GM21825 (cell line): Measurements from ENCODE around the gene PHF3.
"Not testable (repeated sequence)": the region's sequence is repeated elsewhere in the genome, so short reads cannot be mapped to it uniquely, and the experiment has no call there.

Source experiments
- ATAC-seq: cut with Tn5 transposase; IDR thresholded peaks from one replicate; pipeline ENCODE4 v1.9.1; 2021; ENCODE audit warnings: mild to moderate bottlenecking, moderate library complexity; ENCODE audit not compliant: unreplicated experiment

Gene PHF3

DNA sequence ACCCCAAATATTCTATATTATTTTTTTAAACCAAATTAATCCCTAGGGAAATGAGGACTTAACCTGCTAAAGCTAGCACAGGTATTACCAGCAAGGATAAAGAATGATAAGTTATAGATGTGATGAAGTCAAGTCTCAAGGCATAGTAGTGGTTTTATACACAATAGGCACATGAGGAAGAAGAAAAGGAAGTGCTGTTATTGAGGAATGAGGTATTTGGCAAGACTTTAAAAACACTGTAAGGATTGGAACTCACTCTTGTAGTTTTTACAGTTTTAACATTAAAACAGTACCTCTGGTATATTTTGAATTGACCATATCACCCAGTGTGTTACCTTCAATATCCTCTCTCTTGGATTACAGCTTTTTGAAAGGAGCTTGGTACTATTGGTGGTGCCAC, 54.6 kb downstream of the PHF3 start:
- ATAC-seq = no peak

GRCh38 chr6:63705707-63706106, 70.1 kb downstream of the PHF3 start:
- ATAC-seq = no peak

GRCh38 chr6:63706630-63707029, 71.0 kb downstream of the PHF3 start:
- ATAC-seq = no peak

DNA sequence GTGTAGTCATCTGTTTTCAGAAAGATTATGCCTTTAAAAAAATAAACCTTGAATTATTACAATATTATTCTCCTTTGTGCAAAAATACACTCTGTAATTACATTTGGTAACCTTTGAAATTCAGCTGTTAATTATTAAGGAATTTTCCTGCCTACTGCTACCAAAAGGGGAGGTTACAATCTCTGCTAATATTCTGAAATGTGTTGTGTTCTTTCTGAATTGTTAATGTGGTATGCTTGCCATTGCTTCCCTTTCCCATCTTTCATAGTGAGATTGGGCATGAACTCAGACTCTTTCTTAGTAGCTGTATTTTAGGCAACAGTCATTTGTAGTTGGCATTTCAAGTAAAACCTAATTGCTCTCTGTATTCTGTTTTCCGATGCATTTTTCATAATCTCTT, 73.0 kb downstream of the PHF3 start:
- ATAC-seq = no peak

DNA sequence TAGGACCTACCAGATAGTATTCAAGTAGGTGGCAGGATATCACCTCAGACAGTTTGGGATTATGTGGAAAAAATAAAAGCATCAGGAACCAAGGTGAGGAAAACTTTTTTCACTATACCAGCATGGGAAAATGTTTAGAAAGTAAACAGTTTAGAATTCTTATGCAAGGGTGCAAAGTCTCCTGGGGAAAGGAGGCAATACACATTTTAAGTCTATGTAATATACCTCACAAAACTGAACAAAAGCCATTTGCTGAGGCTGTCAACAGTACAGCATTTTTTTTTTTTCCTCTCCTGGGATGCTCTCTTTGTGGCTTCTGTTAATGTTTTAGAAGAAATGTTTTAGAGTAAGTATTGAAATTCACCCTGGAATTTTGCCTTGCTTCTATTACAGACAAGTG, 73.5 kb downstream of the PHF3 start:
- no peak for ATAC-seq

DNA sequence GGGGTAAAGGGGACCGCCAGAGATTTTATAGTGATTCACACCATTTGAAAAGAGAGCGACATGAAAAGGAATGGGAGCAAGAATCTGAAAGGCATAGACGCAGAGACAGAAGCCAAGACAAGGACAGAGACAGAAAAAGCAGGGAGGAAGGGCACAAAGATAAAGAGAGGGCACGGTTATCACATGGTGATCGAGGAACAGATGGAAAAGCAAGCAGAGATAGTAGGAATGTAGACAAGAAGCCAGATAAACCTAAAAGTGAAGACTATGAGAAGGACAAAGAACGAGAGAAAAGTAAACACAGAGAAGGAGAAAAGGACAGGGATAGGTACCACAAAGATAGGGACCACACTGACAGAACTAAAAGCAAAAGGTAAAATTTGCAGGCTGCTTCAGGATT, 77.7 kb downstream of the PHF3 start:
- ATAC-seq = no peak

GRCh38 chr6:63714091-63714490, 78.5 kb downstream of the PHF3 start:
- no peak for ATAC-seq

DNA sequence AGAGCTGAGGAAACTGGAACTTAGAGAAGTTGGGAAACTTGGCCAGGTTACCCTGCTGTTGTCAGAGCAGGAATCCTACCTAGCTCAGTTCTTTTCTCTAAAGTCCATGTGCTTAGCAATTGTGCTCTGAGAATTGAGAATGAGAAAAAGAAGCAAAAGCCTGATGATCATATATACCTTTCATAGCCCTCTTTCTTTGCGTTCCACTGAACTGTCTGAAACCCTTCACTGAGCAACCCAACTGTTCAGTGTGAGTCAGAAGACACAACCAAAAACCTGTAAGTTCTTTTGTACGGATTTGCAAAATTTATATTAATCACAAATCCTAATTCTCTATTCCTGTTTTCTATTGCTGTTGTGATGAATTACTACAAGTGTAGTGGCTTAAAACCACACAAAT, 80.6 kb downstream of the PHF3 start:
- ATAC-seq = no peak

- no peak for ATAC-seq
Observed at GRCh38 chr6:63721181-63721580, 85.6 kb downstream of the PHF3 start.

DNA sequence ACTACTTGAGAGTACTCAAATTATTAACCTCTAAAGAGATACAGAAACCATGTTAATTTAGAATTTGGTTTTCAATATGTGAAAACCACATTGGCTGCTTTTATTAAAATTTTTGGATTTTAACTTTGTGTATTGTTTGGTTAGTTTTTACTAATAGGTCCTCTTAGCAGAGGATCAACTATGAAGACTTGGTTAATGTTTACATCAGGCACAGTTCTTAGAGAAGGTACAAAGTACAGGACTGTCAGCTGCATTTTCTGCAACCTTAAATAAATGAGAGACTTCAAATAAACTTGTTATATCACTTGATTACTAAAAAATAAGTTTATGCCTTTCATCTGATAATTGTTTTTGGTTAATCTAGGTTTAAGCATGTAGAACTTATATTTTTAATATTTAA, 89.1 kb downstream of the PHF3 start:
- ATAC-seq = no peak

- no peak for ATAC-seq
Observed at GRCh38 chr6:63730311-63730710, 94.7 kb downstream of the PHF3 start.

- ATAC-seq = no peak
Observed at GRCh38 chr6:63731930-63732329, 96.3 kb downstream of the PHF3 start.

DNA sequence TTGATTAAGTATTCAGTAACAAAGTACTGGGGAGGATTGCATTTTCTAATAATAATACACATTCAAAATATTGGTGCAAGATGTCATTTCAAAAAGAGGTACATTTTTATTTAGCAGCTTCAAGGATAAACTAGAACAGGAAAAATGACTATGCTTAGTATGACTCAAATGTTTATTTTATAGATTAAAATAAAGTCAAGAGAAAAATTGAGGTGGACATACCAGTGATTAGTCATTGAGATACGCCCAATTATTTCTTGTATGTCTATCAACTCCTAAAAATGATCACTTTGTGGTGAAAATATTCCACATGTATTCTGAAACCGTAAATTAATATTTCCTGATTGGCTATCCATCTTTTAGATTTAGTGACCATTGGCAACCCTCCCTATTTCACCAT, 96.7 kb downstream of the PHF3 start:
- ATAC-seq = no peak

DNA sequence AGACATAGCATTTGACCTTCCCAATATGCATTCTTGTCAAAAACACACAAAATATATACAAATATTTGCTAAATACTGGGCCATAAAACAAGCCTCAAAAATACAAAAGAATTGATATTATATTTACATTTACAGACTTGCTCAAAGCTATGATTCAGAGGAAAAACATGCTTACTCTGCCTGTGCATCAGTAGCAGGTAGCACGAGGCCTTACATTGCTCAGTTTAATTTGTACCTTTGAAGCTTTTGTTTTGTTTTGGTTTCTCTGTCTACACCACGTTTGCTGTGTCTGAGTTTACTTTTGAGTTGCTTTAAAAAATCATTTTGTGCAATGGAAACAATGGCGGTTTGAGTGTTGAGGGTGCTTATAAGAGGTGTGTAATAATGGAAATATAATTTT, 99.3 kb downstream of the PHF3 start:
- ATAC-seq = no peak

DNA sequence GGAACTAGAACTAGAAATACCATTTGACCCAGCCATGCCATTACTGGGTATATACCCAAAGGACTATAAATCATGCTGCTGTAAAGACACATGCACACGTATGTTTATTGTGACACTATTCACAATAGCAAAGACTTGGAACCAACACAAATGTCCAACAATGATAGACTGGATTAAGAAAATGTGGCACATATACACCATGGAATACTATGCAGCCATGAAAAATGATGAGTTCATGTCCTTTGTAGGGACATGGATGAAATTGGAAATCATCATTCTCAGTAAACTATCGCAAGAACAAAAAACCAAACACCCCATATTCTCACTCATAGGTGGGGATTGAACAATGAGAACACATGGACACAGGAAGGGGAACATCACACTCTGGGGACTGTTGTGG, 102.6 kb downstream of the PHF3 start:
- not testable (repeated sequence) for ATAC-seq

GRCh38 chr6:63739094-63739687, 103.6 kb downstream of the PHF3 start:
- ATAC-seq = no peak

DNA sequence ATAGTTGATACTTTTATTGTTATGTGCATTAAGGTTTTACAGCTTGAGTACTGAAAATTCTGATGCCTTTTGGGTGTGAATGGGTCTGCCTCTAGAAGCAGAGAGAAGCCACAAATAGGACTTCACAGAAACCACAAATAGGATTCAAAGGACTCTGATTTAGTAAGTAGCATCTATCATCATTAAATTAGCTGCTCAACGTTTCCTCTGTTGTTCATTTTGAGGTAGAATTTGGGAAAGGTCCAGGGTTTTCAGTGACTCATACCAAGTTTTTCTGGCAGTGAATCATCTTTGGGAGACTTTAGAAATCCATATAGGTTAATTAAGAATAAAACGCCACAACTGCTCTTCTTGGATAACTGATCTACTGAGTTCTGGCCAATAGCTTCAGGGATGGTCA, 105.1 kb downstream of the PHF3 start:
- ATAC-seq = no peak

DNA sequence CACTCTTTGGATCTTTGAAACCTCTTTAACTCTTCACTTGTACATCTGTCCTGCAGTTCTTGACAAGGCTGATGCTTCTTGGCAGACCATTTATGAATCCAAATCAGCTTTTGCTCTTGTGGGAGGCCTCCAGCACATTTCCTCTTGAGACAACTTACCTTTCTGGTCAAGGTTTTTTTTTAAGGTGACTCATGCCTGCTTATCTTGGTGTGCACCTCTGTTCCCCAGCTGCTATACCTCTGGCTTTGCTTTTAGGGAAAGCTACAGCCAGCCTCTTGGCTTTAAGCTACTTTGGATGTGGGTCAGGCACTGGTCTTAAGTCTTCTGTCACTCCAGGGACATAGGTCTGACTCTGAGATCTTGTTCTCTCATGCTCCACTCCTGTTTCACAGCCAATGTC, 106.5 kb downstream of the PHF3 start:
- no peak for ATAC-seq

DNA sequence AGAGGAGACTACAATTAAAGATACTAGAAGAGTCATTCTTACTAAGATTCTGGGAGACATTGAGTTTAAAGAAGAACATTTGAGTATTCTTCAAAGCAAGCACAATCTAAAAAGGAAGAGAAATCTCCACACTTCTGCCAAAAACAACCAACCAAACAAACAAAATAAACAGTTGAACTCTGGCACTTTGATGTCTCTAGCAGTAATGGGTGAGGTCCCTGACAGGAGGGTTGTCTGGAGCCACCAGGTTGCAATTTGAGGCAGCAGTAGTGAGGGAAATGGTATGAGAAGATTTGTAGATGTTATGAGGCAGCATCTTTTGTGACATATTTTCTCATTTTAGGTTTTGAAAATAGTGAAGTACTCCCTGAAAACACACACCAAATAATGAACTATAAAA, 108.1 kb downstream of the PHF3 start:
- no peak for ATAC-seq

DNA sequence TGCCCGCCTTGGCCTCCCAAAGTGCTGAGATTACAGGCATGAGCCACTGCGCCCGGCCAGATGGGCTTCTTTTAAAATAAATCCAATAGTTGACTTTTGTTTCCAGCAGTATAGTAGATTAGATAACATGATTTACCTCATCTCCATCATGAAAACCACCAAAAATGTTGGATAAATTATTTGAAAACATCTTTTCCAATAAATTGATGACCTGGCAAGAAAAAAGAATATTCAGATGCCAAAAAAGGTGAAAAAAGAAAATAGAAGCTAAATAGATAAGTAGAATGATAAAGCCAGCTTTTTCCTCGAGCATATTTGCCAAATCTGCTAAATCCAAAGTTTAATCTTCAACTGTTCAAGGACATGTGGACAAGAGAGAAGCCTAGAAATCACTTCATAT, 109.2 kb downstream of the PHF3 start:
- no peak for ATAC-seq

- ATAC-seq = no peak
Observed at GRCh38 chr6:63745784-63746183, 110.2 kb downstream of the PHF3 start.

- ATAC-seq = no peak
Observed at GRCh38 chr6:63750400-63750799, 114.8 kb downstream of the PHF3 start.

GRCh38 chr6:63757275-63757674, 121.7 kb downstream of the PHF3 start:
- ATAC-seq = not testable (repeated sequence)

DNA sequence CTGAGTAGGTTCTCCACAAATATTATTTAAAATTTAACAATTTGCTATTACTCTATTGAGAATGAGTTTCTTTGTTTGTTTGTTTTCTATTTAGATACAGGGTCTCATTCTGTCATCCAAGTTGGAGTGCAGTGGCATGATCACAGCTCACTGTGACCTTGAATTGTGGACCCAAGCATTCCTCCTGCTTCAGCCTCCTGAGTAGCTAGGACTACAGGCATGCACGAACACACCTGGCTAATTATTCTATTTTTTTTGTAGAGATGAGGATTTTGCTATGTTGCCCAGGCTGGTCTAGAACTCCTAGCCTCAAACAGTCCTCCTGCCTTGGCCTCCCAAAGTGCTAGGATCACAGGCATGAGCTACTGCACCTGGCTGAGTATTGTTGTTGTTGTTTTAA, 122.2 kb downstream of the PHF3 start:
- ATAC-seq = no peak
